Gastroesophageal sphincter (tissue), 4 donors: ENCODE measurements around the gene DOCK10. TPM values are rescaled to one million over a fixed set of nuclear protein-coding genes. Genes with fewer than 3 reads are reported as not detected.

Experiments
- ATAC-seq: fragments of 150-250 bp; one replicate; pipeline ENCODE4 v1.9.1; 2016; ENCODE audit warnings: mild to moderate bottlenecking, moderate library complexity
- H3K27ac ChIP-seq, 4 donors: fragments of 200-600 bp; sonication (generic) in 3 of 4; 1 replicate in 3 of 4; 2 replicates in 1 of 4; pipeline ENCODE4 v1.5.1; 2016 to 2019
- H3K27me3 ChIP-seq: fragments of 200-600 bp; sonication (generic); one replicate; pipeline ENCODE4 v1.5.1; 2019
- H3K36me3 ChIP-seq, 2 donors: fragments of 200-600 bp; sonication (generic); one replicate each; pipeline ENCODE4 v1.5.1; 2019; ENCODE audit warnings: control low read depth in 1 of 2
- H3K4me1 ChIP-seq, 3 donors: fragments of 200-600 bp; sonication (generic); 1 replicate in 2 of 3; 2 replicates in 1 of 3; pipeline ENCODE4 v1.5.1; 2016 to 2019; ENCODE audit warnings: control low read depth in 2 of 3
- H3K4me3 ChIP-seq, 2 donors: fragments of 200-600 bp; sonication (generic); one replicate each; pipeline ENCODE4 v1.5.1; 2019; ENCODE audit warnings: mild to moderate bottlenecking in 1 of 2, moderate library complexity in 1 of 2
- H3K9me3 ChIP-seq, 3 donors: fragments of 200-600 bp; sonication (generic); one replicate each; pipeline ENCODE4 v1.5.1; 2017 to 2019; ENCODE audit warnings: control low read depth in 2 of 3
- EP300 ChIP-seq: sonication (generic); formaldehyde crosslinking; IDR thresholded peaks from one replicate; pipeline ENCODE4 v1.6.1; 2017; ENCODE audit warnings: antibody characterized with exemption, mild to moderate bottlenecking
- POLR2A ChIP-seq, 2 donors: fragments of 450-650 bp; IDR thresholded peaks; one replicate each; pipeline ENCODE4 v1.6.1; 2017; ENCODE audit warnings: antibody characterized with exemption in 2 of 2, mild to moderate bottlenecking in 2 of 2, moderate library complexity in 1 of 2
- POLR2AphosphoS5 ChIP-seq: sonication (generic); formaldehyde crosslinking; IDR thresholded peaks from one replicate; pipeline ENCODE4 v1.6.1; 2017; ENCODE audit warnings: antibody characterized with exemption
- WGBS, 2 donors: methylation state at CpG; one replicate each; pipeline ENCODE4 v1.1.5; 2018; ENCODE audit warnings: low coverage in 1 of 2; 5-methylcytosine and 5-hydroxymethylcytosine counted together
- total RNA-seq, 4 donors: library from RNA; depleted of rRNA; stranded (reverse); fragments of >200 nt; gene quantifications; one replicate each; pipeline ENCODE4 v1.1.0, GENCODE V29; 2016
- TF ChIP-seq, protein P1 (sequence below), 4 experiments: fragments of 200-600 bp in 2 of 4; fragments of 450-650 bp in 2 of 4; sonication (generic) in 1 of 4; IDR thresholded peaks; one replicate each; pipeline ENCODE4 v1.5.1; 2017 to 2019; ENCODE audit warnings: antibody characterized with exemption in 4 of 4, mild to moderate bottlenecking in 2 of 4, moderate library complexity in 2 of 4

The DOCK10 gene
- total RNA-seq, 4 donors from 2014 or later, result 3.6 to 12.6 (median 7.3) TPM

DNA sequence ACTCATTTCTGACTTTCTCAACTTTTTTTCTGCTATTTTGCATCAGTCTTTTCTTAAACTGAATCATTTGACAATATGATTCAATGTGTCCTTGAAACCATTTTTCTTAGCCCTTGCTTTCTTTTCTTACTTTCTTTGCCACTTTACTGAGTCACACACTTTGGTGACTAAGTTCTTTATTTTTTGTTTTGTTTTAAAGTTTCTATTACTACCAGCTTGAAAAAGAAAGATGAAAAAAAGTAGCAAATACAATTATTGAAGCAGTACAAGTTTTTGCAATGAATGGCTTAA, 116.5 kb downstream of the DOCK10 start:
- ATAC-seq, result no peak
- peaks cover 3 to 36% (median 4%) of the 10 kb centered on the region in 3 donors for H3K4me1 ChIP-seq
- H3K36me3 ChIP-seq, result no peaks in the 10 kb centered on the region
- H3K9me3 ChIP-seq, result no peaks in the 10 kb centered on the region
- peak overlapping the region in 1 of 4 donors; percentile 6 for H3K27ac ChIP-seq
- no peaks in the 10 kb centered on the region for H3K27me3 ChIP-seq
- H3K4me3 ChIP-seq, result no peak overlapping the region
- TF ChIP-seq EP300, result no peak
- TF ChIP-seq, protein P1, sequence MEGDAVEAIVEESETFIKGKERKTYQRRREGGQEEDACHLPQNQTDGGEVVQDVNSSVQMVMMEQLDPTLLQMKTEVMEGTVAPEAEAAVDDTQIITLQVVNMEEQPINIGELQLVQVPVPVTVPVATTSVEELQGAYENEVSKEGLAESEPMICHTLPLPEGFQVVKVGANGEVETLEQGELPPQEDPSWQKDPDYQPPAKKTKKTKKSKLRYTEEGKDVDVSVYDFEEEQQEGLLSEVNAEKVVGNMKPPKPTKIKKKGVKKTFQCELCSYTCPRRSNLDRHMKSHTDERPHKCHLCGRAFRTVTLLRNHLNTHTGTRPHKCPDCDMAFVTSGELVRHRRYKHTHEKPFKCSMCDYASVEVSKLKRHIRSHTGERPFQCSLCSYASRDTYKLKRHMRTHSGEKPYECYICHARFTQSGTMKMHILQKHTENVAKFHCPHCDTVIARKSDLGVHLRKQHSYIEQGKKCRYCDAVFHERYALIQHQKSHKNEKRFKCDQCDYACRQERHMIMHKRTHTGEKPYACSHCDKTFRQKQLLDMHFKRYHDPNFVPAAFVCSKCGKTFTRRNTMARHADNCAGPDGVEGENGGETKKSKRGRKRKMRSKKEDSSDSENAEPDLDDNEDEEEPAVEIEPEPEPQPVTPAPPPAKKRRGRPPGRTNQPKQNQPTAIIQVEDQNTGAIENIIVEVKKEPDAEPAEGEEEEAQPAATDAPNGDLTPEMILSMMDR (IDR thresholded peaks at IDR 0.05), result no peak
- TF ChIP-seq POLR2A (IDR thresholded peaks at IDR 0.05), result no peak
- no peak for TF ChIP-seq POLR2AphosphoS5

DNA sequence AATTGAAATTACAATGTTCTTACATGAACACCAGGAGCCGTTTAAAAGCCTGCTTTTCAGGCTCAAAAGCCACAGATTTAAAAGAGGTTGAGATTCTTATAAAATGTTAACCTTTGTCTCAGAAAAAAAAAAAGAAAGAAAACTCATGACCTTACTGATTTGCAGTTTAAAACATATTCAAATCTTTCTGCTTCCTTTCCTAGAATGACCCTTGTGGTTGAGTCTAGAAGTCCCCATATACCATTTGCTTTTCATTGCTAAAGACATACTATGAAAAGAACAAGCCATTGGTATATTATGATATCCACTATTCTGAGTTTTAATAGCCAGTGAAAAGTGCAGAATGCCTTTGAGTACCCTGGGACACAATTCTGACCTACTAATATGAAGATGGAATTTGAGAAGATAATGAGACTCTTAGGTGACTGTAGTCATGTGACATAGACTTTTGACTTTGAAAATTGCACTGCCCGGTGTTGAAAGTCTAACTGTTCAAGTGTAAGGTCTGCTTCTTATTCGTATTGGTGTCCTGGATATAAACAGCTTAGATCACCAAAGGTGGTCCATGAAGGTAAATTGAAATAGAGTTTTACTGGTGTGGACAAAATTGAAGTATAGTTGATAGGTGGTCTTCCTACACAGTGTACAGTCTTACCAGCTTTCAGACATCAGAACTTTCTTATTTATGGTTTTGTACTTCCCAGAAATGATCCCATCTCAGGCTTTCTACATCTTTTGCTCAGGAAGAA, 117.0 kb downstream of the DOCK10 start:
- no peaks in the 10 kb centered on the region for H3K36me3 ChIP-seq
- TF ChIP-seq EP300, result no peak
- no peak for TF ChIP-seq POLR2AphosphoS5
- TF ChIP-seq POLR2A (IDR thresholded peaks at IDR 0.05), result no peak
- TF ChIP-seq, protein P1 (IDR thresholded peaks at IDR 0.05), result no peak
- no peak overlapping the region for H3K4me3 ChIP-seq
- H3K27ac ChIP-seq, result peak overlapping the region in 1 of 4 donors; percentile 6
- 79 to 92% methylated on average over 3 of the region's 3 CpGs for WGBS, 2 donors
- H3K4me1 ChIP-seq, result peaks cover 3 to 32% (median 4%) of the 10 kb centered on the region in 3 donors
- no peaks in the 10 kb centered on the region for H3K9me3 ChIP-seq
- no peaks in the 10 kb centered on the region for H3K27me3 ChIP-seq
- ATAC-seq, result no peak

DNA sequence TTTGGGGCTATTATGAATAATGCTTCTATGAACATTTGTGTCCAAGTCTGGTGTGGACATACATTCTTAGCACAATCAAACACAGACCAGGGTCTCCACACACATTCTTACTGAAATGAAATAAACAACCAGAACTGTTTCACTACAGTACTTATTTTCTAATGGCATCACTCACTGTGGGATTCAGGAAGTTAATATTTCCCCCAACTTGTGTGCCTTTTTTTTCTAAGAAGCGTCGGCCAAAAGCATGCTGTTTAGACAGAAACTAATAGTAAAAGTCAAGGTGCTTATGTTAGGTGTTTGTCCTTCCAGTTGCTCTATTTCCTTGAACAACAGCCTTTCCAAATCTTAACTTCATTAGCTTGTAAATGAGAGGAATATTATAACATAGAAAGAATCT, 117.6 kb downstream of the DOCK10 start:
- TF ChIP-seq, protein P1 (IDR thresholded peaks at IDR 0.05), result no peak
- no peak for TF ChIP-seq POLR2AphosphoS5
- no peak for TF ChIP-seq POLR2A (IDR thresholded peaks at IDR 0.05)
- no peak for TF ChIP-seq EP300
- no peaks in the 10 kb centered on the region for H3K9me3 ChIP-seq
- WGBS, 2 donors, result 75 to 86% methylated on average over 2 of the region's 2 CpGs
- peaks cover 3 to 32% (median 4%) of the 10 kb centered on the region in 3 donors for H3K4me1 ChIP-seq
- H3K27ac ChIP-seq, result no peak overlapping the region
- H3K4me3 ChIP-seq, result no peak overlapping the region
- H3K27me3 ChIP-seq, result no peaks in the 10 kb centered on the region
- no peak for ATAC-seq
- no peaks in the 10 kb centered on the region for H3K36me3 ChIP-seq

DNA sequence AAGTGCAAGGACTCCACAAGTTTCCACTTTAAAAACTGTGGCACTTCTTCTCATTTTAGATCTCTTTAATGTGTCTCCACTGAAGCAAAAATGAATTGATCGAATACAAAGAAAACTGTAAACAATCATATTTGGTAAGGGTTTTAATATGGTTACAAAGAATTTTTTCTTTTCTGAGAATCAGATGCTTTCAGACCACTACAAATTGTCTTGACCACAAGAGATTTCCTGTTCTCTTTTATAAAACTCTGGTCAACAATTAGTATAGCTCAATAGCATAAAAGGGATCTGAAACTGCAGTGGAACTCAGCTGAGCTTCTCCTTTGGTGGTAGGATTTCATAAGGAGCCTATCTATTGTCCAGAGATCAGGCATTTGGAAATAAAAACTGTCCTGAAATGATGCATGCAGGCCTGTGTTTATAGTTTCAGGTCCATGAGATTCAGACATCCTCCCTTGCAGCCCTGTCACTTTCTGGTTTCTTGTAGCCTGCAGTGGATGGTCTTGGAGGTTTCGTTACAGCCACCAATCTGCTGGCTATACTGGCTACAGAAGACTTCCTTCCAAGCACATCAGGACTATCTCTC, 120.0 kb downstream of the DOCK10 start:
- TF ChIP-seq POLR2A (IDR thresholded peaks at IDR 0.05), result no peak
- TF ChIP-seq EP300, result no peak
- TF ChIP-seq POLR2AphosphoS5, result no peak
- TF ChIP-seq, protein P1 (IDR thresholded peaks at IDR 0.05), result no peak
- WGBS, 2 donors, result 60 to 71% methylated on average over 2 of the region's 2 CpGs
- ATAC-seq, result peak; percentile 31
- H3K4me1 ChIP-seq, result peaks cover 0 to 15% (median 3%) of the 10 kb centered on the region in 3 donors
- H3K9me3 ChIP-seq, result no peaks in the 10 kb centered on the region
- peak overlapping the region in 2 of 4 donors; percentile 16 to 30 for H3K27ac ChIP-seq
- H3K4me3 ChIP-seq, result no peak overlapping the region
- no peaks in the 10 kb centered on the region for H3K27me3 ChIP-seq
- H3K36me3 ChIP-seq, result no peaks in the 10 kb centered on the region

DNA sequence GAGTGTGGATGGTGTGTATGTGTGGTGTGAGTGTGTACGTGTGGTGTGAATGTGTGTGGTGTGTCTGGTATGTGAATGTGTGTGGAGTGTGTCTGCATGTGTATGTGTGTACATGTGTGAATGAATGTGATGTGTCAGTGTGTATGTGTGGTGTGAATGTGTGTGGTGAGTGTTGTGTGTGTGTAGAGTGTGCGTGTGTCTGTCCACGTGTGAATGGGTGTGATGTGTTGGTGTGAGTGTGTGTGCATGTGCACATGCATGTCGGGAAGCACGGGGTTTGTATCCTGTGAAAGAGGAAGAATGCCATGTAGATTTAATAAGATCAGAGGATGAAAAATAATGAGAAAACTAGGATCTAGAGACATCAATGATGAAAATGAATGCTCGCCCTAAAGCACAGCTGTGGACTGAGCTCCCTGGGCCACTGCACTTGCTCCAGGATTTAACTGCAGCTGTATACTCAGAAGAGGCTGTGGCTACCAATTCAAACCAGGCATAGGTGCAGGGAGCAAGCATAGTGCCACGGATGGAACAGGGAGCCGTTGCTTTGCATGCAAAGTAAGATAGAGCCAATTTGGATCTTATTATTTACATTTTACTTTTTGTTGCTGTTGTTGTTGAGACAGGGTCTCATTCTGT, 122.7 kb downstream of the DOCK10 start:
- no peak for TF ChIP-seq EP300
- no peak for TF ChIP-seq POLR2A (IDR thresholded peaks at IDR 0.05)
- TF ChIP-seq POLR2AphosphoS5, result no peak
- TF ChIP-seq, protein P1 (IDR thresholded peaks at IDR 0.05), result no peak
- no peaks in the 10 kb centered on the region for H3K27me3 ChIP-seq
- no peaks in the 10 kb centered on the region for H3K36me3 ChIP-seq
- no peak overlapping the region for H3K27ac ChIP-seq
- WGBS, 2 donors, result 82 to 90% methylated on average over 8 of the region's 8 CpGs
- no peak for ATAC-seq
- no peaks in the 10 kb centered on the region for H3K4me1 ChIP-seq
- no peaks in the 10 kb centered on the region for H3K9me3 ChIP-seq
- no peak overlapping the region for H3K4me3 ChIP-seq
